HG03342 (cell line): ENCODE measurements around the gene SEMA4F.

Experiments used
- ATAC-seq: cut with Tn5 transposase; IDR thresholded peaks from one replicate; pipeline ENCODE4 v1.9.1; 2021; ENCODE audit warnings: mild to moderate bottlenecking, moderate library complexity; ENCODE audit not compliant: unreplicated experiment

The SEMA4F gene

GRCh38 chr2:74704216-74704615 lies 50.2 kb downstream of the SEMA4F start:
- no peak for ATAC-seq

GRCh38 chr2:74706741-74707140 lies 52.7 kb downstream of the SEMA4F start:
- ATAC-seq: no peak

GRCh38 chr2:74707837-74708236 lies 53.8 kb downstream of the SEMA4F start:
- no peak for ATAC-seq

GRCh38 chr2:74708296-74708695 lies 54.2 kb downstream of the SEMA4F start:
- ATAC-seq: no peak

- ATAC-seq: no peak
Measured at GRCh38 chr2:74708883-74709282, 54.8 kb downstream of the SEMA4F start.

GRCh38 chr2:74712223-74713053 lies 58.4 kb downstream of the SEMA4F start:
- ATAC-seq: no peak

GRCh38 chr2:74714691-74715080 lies 60.6 kb downstream of the SEMA4F start:
- no peak for ATAC-seq

- peak; percentile 90 for ATAC-seq
Measured at GRCh38 chr2:74715081-74715791, 61.2 kb downstream of the SEMA4F start.

GRCh38 chr2:74715880-74716279 lies 61.8 kb downstream of the SEMA4F start:
- no peak for ATAC-seq

- ATAC-seq: no peak
Measured at GRCh38 chr2:74719066-74719465, 65.0 kb downstream of the SEMA4F start.

- no peak for ATAC-seq
Measured at GRCh38 chr2:74721316-74721715, 67.3 kb downstream of the SEMA4F start.

- no peak for ATAC-seq
Measured at GRCh38 chr2:74724496-74724895, 70.4 kb downstream of the SEMA4F start.

GRCh38 chr2:74725287-74725686 lies 71.2 kb downstream of the SEMA4F start:
- ATAC-seq: no peak

- ATAC-seq: no peak
Measured at GRCh38 chr2:74728842-74729241, 74.8 kb downstream of the SEMA4F start.

GRCh38 chr2:74730530-74730929 lies 76.5 kb downstream of the SEMA4F start:
- ATAC-seq: no peak
